ENCODE measurements around the gene EHD1. TPM values are rescaled to one million over a fixed set of nuclear protein-coding genes. Genes with fewer than 3 reads are reported as not detected.

The EHD1 gene
- polyA plus RNA-seq, 3 donors, result 30.3 to 212 (median 48.4) TPM

- Mint-ChIP-seq H3K27ac (no peak overlapping the region), H3K9me3 (peaks cover 0 to 2% (median 0%) of the 10 kb centered on the region in 7 donors), H3K36me3 (peaks cover 25 to 26% of the 10 kb centered on the region in 2 donors), H3K4me1 (peaks cover 66% of the 10 kb centered on the region), H3K4me3 (no peak overlapping the region), H3K27me3 (ENCODE audit: low read depth in 3 of 3) (peaks cover 0 to 17% (median 12%) of the 10 kb centered on the region in 3 donors)
- Histone ChIP-seq H3K27ac (ENCODE audit: low read depth in 1 of 2, low read length in 2 of 2) (no peak overlapping the region), H4K20me1 (ENCODE audit: insufficient read depth, low read length) (peaks cover 31% of the 10 kb centered on the region), H3K9ac (ENCODE audit: insufficient read depth, low read length, poor library complexity, severe bottlenecking) (no peak overlapping the region), H3K79me2 (ENCODE audit: insufficient read depth, low read length) (peaks cover 3% of the 10 kb centered on the region), H3K27me3 (ENCODE audit: control insufficient read depth in 2 of 2, insufficient read depth in 2 of 2, low read length in 2 of 2) (peaks cover 0 to 7% of the 10 kb centered on the region in 2 donors), H3K4me1 (ENCODE audit: control insufficient read depth in 1 of 2, insufficient read depth in 2 of 2, low read length in 2 of 2) (peaks cover 53 to 75% of the 10 kb centered on the region in 2 donors), H2AFZ (ENCODE audit: insufficient read depth, low read depth, low read length, poor library complexity, severe bottlenecking) (no peak overlapping the region), H3K4me3 (replicated peaks in 1 of 3; ENCODE audit: low read depth in 2 of 3, low read length in 3 of 3) (no peak overlapping the region), H3K36me3 (replicated peaks in 1 of 2; ENCODE audit: control insufficient read depth in 1 of 2, insufficient read depth in 2 of 2, low read length in 2 of 2) (peaks cover 16 to 17% of the 10 kb centered on the region in 2 donors), H3K9me3 (replicated peaks in 1 of 2; ENCODE audit: control insufficient read depth in 1 of 2, insufficient read depth in 1 of 2, low read length in 2 of 2) (no peaks in the 10 kb centered on the region), H3K4me2 (replicated peaks; ENCODE audit: extremely low read depth, low read length, poor library complexity, severe bottlenecking) (no peak overlapping the region)
- intact Hi-C loops (cut with micrococcal nuclease), result loop anchor here in 1 of 2 donors (10.0 kb wide), 2 partner anchors 64 to 166 kb away; partner anchors contain the start of gene ARL2
- DNase-seq, result peak in 1 of 3 donors; percentile 30
- TF ChIP-seq CTCF (IDR thresholded peaks at IDR 0.05), result no peak
- 84% methylated on average over 12 of the region's 16 CpGs for WGBS (ENCODE audit: insufficient coverage)
Observed at GRCh38 chr11:64848826-64849597, 29.4 kb downstream of the EHD1 start.

GRCh38 chr11:64848214-64848825, 30.1 kb downstream of the EHD1 start:
- WGBS (ENCODE audit: insufficient coverage), result 91% methylated on average over 4 of the region's 6 CpGs
- no peak for TF ChIP-seq CTCF (IDR thresholded peaks at IDR 0.05)
- H3K9ac ChIP-seq (ENCODE audit: insufficient read depth, low read length, poor library complexity, severe bottlenecking), result no peak overlapping the region
- H3K4me3 ChIP-seq (replicated peaks in 1 of 3; ENCODE audit: low read depth in 2 of 3, low read length in 3 of 3), result no peak overlapping the region
- H3K36me3 Mint-ChIP-seq, result peaks cover 18 to 23% of the 10 kb centered on the region in 2 donors
- peaks cover 11% of the 10 kb centered on the region in 2 donors for H3K36me3 ChIP-seq (replicated peaks in 1 of 2; ENCODE audit: control insufficient read depth in 1 of 2, insufficient read depth in 2 of 2, low read length in 2 of 2)
- peaks cover 3 to 21% (median 18%) of the 10 kb centered on the region in 3 donors for H3K27me3 Mint-ChIP-seq (ENCODE audit: low read depth in 3 of 3)
- H3K4me1 Mint-ChIP-seq, result peaks cover 63% of the 10 kb centered on the region
- peak overlapping the region in 3 of 7 donors; percentile 15 to 80 (median 30) for H3K27ac Mint-ChIP-seq
- no peaks in the 10 kb centered on the region for H3K9me3 ChIP-seq (replicated peaks in 1 of 2; ENCODE audit: control insufficient read depth in 1 of 2, insufficient read depth in 1 of 2, low read length in 2 of 2)
- H3K4me2 ChIP-seq (replicated peaks; ENCODE audit: extremely low read depth, low read length, poor library complexity, severe bottlenecking), result no peak overlapping the region
- H2AFZ ChIP-seq (ENCODE audit: insufficient read depth, low read depth, low read length, poor library complexity, severe bottlenecking), result no peak overlapping the region
- H3K27ac ChIP-seq (ENCODE audit: low read depth in 1 of 2, low read length in 2 of 2), result no peak overlapping the region
- peaks cover 24% of the 10 kb centered on the region for H4K20me1 ChIP-seq (ENCODE audit: insufficient read depth, low read length)
- intact Hi-C loops (cut with micrococcal nuclease), result loop anchor here in 1 of 2 donors (10.0 kb wide), 2 partner anchors 64 to 166 kb away; partner anchors contain the start of gene ARL2
- H3K27me3 ChIP-seq (ENCODE audit: control insufficient read depth in 2 of 2, insufficient read depth in 2 of 2, low read length in 2 of 2), result peaks cover 0 to 10% of the 10 kb centered on the region in 2 donors
- H3K9me3 Mint-ChIP-seq, result peaks cover 0 to 2% (median 0%) of the 10 kb centered on the region in 7 donors
- peaks cover 47 to 71% of the 10 kb centered on the region in 2 donors for H3K4me1 ChIP-seq (ENCODE audit: control insufficient read depth in 1 of 2, insufficient read depth in 2 of 2, low read length in 2 of 2)
- H3K79me2 ChIP-seq (ENCODE audit: insufficient read depth, low read length), result no peaks in the 10 kb centered on the region
- H3K4me3 Mint-ChIP-seq, result no peak overlapping the region
- peak in 1 of 3 donors; percentile 31 for DNase-seq

Data from CD14-positive monocyte (primary cell).